GM19240 (cell line): ENCODE results near the gene MBNL3.
"Not testable (repeated sequence)": the region's sequence is repeated elsewhere in the genome, so short reads cannot be mapped to it uniquely, and the experiment has no call there.

Source experiments
- DNase-seq: peaks from one replicate; pipeline ENCODE4 v3.0.0; 2011; ENCODE audit warnings: low spot score; ENCODE audit not compliant: insufficient read length

MBNL3 gene

DNA sequence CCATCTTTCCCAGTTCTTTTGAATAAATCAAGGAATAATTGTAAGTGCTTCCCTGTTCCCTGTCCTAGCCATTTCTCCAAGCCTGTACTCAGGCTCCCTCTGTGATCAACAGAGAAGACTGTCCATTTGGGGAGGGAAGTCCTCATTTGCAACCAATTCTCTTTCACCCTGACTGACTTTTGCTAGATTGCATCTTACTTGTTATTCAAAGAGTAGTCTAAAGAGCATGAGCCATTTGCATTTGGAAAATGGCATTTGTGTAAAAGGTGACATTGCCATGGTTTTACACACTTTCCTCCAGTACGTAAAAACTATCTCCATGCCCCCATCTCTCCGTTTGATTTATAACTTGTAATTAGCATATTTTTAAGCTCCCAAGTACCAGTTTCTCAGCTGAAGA, 110.6 kb downstream of the MBNL3 start:
- no peak for DNase-seq

DNA sequence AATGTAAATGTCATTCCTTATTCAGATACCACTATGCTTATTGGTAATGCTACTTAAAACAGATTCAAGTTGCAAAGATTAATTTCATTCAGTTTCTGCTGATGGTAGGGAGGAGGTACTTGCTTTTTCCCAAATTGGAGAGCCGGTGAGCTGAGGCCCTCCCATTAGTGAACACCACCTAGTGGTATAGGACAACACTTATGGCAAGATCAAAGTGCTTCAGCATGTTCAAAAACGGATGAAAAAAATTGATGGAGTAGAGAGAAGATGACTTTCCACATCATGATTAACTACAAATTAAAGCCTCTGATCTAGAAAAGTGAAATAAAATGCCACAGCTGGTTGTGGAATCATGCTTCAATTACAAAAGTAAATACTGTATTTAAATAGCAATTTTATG, 112.9 kb downstream of the MBNL3 start:
- DNase-seq = no peak

DNA sequence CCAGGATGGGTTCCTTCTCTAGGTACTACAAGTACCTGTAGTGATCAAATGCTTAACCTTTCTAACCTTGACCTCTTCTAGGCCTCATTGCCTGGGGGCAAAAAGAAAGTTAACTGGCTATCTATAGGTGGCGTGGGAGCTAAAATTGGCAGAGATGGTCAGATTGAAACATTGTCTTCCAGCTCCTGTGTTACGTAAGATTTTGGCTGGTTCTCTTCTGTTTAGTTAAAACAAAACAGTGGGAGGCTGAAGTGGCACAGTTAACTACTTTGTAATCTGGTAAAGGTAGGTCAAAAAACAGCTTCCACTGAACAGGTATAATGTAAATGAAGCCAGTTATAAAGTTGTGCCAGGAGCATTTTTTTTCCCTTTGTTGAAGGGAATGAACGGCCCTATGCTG, 115.2 kb downstream of the MBNL3 start:
- no peak for DNase-seq

DNA sequence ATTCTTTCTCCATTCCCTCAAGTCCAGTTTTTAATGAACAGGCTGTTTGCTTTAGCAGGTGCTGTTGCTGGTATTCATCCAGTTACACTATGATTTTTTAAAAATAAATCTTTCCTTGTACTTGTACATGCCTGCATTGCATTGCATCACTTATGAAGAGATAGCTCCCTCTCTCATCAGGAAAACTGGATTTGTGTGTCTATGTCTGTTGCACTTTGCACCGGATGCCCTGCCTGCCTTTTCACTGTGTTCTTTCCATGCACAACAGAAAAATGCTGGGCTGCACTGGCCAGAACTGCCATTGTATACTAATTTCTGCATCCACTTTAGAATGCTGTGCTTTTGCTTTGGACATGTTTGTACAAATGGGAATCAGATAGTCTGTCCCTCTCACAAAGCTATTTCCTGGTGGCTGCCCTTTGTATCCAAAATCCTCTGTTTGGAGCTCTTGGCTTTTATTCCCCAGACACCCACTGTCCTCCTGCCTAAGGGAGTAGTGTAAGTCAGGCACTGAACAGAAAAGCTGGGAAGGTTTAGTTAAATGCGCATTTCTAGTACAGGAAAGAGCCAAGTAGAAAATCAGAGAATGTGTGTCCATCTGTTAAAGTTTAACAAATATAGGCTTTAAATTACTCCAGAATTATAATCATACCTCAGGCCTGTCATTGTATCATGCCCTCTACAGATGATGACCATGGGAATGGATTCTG, 119.1 kb downstream of the MBNL3 start:
- DNase-seq = no peak

DNA sequence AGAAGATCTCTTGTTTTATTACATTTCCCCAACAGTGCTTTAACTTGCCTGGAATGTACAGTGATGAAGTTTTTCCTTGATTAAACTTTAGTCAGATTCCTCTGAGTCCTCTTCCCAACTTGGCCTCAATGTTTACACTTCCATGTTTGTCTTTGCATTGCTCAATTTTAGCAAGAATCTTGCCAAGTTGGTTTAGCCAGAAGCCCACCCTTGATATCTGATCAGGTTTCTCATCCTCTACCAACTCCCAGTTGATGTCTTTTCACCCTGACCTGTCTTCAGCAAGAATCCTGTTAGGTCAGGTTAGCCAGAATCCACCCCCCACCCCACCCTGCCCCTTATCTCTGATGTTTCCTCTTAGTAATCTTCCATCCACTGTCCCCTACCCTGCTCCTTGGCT, 120.9 kb downstream of the MBNL3 start:
- DNase-seq = no peak

DNA sequence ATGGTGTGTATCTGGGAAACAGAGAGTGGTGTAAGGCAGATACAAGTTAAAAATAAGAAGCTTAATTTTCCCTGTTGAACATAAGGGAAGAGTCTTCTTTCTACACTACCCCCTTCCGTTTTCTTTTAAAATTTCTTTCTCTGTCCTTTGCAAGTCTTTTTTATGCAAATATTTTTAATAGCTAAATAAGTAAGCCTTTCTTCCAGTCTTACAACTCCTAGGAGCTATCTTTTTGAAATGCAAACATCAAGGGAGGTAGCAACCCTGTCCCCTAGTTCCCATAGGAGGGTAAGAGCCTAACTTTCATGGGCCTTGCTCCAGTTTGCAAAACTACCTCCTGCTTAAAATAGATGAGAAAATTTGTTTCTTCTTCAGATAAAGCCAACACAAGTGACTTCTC, 121.5 kb downstream of the MBNL3 start:
- no peak for DNase-seq

DNA sequence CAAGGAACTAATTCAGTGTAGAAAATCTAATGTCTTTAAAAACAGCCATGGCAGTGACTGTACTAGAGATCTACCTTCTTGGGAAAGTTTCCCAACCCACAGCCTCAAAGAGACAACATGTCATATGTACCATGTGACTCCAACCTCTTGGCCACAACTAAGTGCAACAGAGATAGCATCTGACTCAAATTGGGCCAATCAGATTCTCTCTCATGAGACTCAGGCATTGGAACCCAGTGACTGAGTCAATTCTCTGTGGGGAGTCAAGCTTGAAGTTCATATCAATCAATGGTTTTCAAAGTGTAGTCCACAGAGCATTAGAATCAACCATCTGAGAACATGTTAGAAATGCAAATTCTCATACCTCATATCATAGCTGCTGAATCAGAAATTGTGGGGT, 123.3 kb downstream of the MBNL3 start:
- no peak for DNase-seq

DNA sequence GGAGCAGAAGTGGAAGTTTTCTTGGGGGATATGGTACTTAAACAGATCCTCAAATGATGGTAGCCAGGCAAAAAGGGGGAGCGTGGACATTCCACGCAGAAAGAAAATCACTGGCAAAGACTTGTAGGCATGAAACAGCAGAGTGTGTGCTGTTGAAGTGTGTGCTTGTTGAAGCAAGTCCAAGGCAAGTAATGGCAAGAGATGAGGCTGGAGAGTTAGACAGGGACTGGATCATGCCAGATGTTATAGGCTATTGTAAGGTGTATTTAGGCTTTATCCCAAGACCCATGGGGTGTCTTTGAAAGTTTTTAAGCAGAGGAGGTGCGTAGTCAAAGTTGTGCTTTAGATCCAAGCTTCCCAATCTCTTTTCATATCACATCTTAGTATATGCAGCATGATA, 124.5 kb downstream of the MBNL3 start:
- no peak for DNase-seq

DNA sequence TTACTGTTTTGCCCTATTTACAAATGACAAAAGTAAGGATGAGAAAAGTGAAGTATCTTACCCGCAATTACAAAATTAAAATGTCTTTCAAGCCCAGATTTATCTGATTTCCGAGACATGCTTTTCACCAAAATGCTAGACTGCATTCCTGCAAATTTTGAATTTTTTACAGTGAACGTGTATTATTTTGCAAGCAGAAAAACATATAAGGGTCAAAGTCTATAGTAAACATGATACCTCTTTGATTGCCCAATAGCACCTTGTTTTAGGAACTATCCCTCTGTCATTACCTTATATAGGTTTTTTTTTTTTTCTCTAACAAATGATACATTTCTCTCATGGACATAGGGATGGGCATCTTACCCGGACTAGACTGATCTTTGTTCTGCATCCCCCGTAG, 135.4 kb downstream of the MBNL3 start:
- DNase-seq = no peak

DNA sequence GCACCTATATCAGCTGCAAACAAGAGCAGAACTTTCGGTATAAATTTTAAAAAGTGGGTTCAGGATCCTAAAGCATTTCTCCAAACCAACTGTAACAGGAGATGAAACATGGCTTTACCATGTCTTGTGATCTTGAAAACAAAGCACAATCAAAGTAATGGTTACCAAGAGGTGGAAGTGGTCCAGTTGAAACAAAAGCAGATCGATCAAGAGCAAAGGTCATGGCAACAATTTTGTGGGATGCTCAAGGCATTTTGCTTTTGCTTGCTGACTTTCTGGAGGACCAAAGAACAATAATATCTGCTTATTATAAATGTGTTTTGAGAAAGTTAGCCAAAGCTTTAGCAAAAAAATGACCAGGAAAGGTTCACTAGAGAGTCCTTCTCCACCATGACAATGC, 152.7 kb downstream of the MBNL3 start:
- DNase-seq = no peak

DNA sequence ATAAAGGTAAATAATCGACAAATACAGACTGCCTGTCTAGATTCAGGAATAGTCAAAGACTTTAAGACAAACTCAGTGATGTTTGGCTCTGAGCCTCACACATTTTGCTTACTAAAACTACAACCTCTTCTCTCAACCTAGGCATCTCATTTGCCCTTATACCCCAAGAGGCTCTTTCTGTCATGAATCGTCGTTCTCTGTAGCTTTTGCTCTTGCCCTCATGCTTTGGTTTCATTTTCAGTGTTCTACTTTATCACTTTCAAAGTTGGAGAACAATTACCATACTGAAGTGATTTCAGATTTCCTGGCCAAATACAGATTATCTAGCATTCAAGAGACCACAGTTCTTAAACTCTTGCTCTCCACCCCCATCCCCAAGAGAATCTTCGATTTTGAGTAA, 155.5 kb downstream of the MBNL3 start:
- no peak for DNase-seq

DNA sequence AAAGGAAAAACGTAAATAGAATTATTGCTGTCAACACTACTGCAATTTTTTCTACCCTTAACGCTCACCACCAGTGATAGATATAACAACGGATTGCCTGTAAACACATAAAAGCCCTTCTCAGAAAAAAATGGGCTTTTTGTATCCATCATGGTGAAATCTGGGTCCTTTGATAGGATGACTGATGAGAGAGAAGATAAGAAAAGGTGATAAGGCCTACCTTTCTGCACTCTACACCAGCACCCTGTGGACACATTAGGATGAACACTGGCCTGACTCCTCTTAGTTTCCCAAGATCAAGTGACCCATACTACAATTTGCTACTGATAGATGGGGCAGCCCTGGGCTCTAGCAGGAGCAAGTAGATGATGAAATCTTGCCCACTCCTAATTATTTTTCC, 157.3 kb downstream of the MBNL3 start:
- no peak for DNase-seq

DNA sequence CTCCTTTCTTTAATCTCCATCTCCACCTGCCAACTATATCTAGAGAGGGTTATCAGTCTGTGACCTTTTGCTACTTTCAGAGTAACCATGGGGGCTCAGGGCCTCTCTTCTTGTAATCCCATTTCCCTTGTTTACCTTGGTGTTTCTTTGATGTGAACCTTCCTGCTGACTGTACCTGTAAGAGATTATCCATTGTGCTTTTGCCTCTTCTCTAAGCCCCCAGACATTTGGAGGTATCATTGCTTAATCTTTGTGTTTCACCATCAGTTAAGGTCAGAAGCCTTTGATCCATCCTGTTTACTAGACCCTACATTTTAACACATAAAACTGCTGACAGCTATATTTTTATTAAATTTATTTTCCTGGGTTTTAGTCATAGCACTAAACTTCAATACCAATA, 157.8 kb downstream of the MBNL3 start:
- no peak for DNase-seq

DNA sequence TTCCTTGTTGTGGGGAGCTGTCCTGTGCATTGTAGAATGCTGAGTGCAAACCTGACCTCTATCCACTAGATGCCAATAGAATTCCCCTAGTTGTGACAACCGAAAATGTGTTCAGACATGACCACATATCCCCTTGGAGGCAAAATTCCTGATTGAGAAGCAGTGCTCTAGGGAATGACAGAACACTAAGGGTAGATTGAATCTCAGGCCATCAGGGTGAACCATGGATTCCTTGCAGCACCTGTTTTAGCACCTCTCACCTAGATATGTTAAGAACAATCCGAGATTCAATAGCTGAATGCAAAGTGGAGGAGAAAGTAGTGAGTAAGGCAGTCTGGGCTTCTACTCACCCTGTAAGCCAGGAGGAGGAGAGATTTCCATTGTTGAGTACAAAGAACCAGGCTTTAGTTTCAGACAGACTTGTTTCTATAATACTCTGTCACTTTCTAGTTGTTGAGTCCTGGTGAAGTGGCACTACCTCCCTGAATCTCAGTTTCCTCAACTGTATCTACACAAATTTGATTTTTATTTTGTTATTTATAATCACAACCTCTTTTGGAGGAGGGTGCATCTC, 158.6 kb downstream of the MBNL3 start:
- DNase-seq = no peak

DNA sequence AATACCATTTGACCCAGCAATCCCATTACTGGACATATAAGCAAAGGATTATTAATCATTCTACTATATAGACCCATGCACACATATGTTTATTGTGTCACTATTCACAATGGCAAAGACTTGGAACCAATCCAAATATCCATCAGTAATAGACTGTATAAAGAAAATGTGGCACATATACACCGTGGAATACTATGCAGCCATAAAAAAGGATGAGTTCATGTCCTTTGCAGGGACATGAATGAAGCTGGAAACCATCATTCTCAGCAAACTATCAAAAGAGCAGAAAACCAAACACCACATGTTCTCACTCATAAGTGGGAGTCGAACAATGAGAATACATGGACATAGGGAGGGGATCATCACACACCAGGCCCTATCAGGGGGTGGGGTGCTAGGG, 161.9 kb downstream of the MBNL3 start:
- DNase-seq = not testable (repeated sequence)
